ENCODE results near the gene HPN.

- TF ChIP-seq CTCF (IDR thresholded peaks at IDR 0.05; ENCODE audit: low read depth, low read length, poor library complexity, severe bottlenecking) (no peak), EZH2phosphoT487 (IDR thresholded peaks at IDR 0.05; ENCODE audit: borderline replicate concordance, low read length) (no peak)
Observed at GRCh38 chr19:35100588-35101533, 59.3 kb downstream of the HPN start.

Data from DOHH2 (cell line).